ENCODE results near the gene GPSM1.

Gene GPSM1

DNA sequence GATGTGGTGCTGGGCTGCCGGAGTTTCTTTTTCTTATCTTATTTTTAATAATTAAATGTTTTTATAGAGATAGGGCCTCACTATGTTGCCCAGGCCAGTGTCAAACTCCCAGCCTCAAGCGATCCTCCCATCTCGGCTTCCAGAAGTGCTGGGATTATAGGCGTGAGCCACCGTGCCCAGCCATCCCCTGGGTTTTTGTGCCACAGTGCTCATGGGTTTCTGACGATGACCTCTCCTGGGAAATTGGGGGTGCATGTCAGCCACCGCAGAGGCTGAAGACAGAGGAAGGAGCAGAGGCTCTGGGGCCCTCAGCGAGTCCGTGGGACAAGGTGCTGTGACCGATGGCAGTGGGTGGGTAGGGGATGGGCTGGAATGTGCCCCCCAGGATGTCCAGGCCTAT lies 14.4 kb downstream of the GPSM1 start:
- Histone ChIP-seq H3K9ac (ENCODE audit: low read length) (no peak overlapping the region), H3K4me3 (ENCODE audit: low read depth, low read length) (no peak overlapping the region), H3K27ac (ENCODE audit: low read depth, low read length) (no peak overlapping the region), H3K27me3 (ENCODE audit: control insufficient read depth, insufficient read depth, low read length) (no peaks in the 10 kb centered on the region), H3K36me3 (ENCODE audit: control insufficient read depth, insufficient read depth, low read length) (peaks cover 10% of the 10 kb centered on the region; the same call in 1 of the 2 replicates), H3K4me1 (ENCODE audit: control insufficient read depth, insufficient read depth, low read length) (peaks cover 23% of the 10 kb centered on the region), H3K9me3 (ENCODE audit: control insufficient read depth, insufficient read depth, low read depth, low read length) (no peaks in the 10 kb centered on the region)

DNA sequence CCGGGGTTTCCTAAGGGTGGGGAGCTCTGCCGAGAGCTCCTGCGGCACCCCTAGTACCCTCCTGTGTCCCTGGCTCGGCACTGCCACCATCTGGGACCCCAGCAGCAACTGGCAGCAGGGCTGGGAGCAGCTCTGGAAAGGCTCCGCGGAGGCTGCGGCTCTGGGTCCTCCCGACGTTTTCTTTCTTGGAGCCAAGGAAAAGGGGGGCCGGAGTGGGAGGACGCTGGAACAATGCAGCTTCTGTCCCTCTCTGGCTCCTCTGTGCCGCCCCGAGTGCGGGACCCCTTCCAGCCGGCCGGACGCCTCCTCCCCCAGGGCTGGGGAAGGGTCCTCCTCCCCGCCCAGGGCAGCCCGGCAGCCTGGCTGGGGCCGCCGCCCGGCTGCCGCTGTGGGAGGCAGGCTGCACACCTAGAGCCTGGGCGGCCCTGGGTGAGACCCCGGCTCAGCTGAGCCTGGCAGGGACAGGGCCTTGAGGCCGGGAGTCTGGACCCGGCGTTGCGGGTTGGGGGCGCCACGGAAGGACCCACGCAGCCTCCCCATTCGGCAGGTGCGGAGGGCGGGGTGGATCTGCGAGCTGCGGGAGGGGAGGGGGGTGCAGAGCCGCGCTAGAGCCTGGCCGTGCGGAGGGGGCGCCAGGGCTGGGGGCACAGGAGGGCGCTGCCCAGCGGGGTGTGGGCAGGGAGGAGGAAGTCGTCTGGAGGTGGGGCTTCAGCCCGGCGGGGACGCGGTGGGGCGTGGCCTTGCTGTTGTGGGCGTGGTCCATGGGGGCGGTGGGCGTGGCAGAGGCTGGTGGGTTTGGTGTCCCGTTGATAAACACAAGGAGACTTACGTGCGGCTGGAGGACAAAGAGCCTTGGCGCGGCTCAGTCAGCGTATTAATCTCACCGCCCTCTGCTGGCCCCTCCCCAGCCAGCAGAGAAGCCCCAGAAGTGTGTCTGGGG lies 15.1 kb downstream of the GPSM1 start:
- peak overlapping the region; percentile 19 for H3K9ac ChIP-seq (ENCODE audit: low read length)
- no peak overlapping the region for H3K27ac ChIP-seq (ENCODE audit: low read depth, low read length)
- H3K4me1 ChIP-seq (ENCODE audit: control insufficient read depth, insufficient read depth, low read length) = peaks cover 23% of the 10 kb centered on the region
- H3K36me3 ChIP-seq (ENCODE audit: control insufficient read depth, insufficient read depth, low read length) = 0 out of 2 replicates have a peak, but pooled peaks cover 5% of the 10 kb centered on the region
- no peaks in the 10 kb centered on the region for H3K27me3 ChIP-seq (ENCODE audit: control insufficient read depth, insufficient read depth, low read length)
- peak overlapping the region; percentile 51 for H3K4me3 ChIP-seq (ENCODE audit: low read depth, low read length)
- H3K9me3 ChIP-seq (ENCODE audit: control insufficient read depth, insufficient read depth, low read depth, low read length) = no peaks in the 10 kb centered on the region

DNA sequence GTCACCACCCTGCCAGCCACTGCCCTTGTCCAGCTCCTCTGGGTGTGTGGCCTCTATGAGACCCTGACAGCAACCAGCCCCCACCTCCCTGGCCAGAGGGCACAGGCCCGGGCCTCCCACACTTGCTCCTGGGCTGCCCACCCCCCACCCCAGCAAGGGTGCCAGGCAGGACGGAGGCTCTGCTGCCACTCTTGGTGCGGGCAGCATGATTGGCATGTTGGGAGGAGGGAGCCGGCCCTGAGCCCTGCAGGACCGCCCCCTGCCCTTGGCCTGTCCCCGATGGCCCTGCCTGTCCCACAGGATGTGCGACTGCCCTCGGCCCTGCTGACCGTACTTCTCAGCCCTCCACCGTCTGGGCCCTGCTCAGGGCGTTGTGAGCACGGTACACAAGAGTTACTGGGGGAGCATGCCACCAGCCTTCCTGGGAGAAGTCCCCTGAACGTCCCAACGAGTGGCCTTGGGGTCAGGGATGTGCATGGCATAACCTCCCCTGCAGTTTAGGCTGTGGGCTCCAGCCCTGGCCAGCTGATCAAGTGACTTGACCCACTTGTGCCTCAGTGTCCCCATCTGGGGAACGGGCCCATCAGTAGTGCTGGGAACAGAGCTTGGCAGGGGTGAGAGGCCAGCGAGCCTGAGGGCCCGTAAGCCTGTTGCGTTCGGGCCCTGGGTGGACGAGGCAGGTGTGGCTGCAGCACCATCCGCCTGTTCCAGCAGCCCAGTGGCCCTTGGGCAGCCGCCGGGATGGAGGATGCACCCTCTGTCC lies 16.0 kb downstream of the GPSM1 start:
- Histone ChIP-seq H3K27me3 (ENCODE audit: control insufficient read depth, insufficient read depth, low read length) (no peaks in the 10 kb centered on the region), H3K9ac (ENCODE audit: low read length) (peak overlapping the region; percentile 19)

DNA sequence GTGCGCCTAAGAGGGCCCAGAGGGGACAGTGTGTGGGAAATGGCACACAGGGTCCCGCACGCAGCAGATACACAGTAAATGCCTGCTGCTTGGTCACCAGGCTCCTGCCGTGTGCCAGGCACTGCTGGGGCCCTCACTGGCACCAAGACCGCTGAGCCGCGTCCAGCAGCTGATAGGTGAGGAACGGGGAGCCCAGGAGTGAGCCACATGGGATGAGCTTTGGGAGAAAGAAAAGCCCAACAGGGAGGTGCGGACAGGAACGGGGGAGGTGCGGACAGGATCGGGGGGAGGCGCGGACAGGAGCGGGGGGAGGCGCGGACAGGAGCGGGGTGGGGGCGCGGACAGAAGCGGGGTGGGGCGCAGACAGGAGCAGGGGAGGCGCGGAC lies 16.5 kb downstream of the GPSM1 start:
- H3K9me3 ChIP-seq (ENCODE audit: control insufficient read depth, insufficient read depth, low read depth, low read length) = no peaks in the 10 kb centered on the region
- no peak overlapping the region for H3K4me3 ChIP-seq (ENCODE audit: low read depth, low read length)
- no peaks in the 10 kb centered on the region for H3K27me3 ChIP-seq (ENCODE audit: control insufficient read depth, insufficient read depth, low read length)
- no peak overlapping the region for H3K9ac ChIP-seq (ENCODE audit: low read length)
- H3K4me1 ChIP-seq (ENCODE audit: control insufficient read depth, insufficient read depth, low read length) = peaks cover 23% of the 10 kb centered on the region
- no peak overlapping the region for H3K27ac ChIP-seq (ENCODE audit: low read depth, low read length)
- H3K36me3 ChIP-seq (ENCODE audit: control insufficient read depth, insufficient read depth, low read length) = no peaks in the 10 kb centered on the region

More for the DNA sequence above, 16.0 kb downstream of the GPSM1 start:
- Histone ChIP-seq H3K27ac (ENCODE audit: low read depth, low read length) (no peak overlapping the region), H3K4me3 (ENCODE audit: low read depth, low read length) (peak overlapping the region; percentile 51; the same call in 1 of the 2 replicates), H3K4me1 (ENCODE audit: control insufficient read depth, insufficient read depth, low read length) (peaks cover 23% of the 10 kb centered on the region), H3K36me3 (ENCODE audit: control insufficient read depth, insufficient read depth, low read length) (0 out of 2 replicates have a peak, but pooled peaks cover 2% of the 10 kb centered on the region), H3K9me3 (ENCODE audit: control insufficient read depth, insufficient read depth, low read depth, low read length) (no peaks in the 10 kb centered on the region)

DNA sequence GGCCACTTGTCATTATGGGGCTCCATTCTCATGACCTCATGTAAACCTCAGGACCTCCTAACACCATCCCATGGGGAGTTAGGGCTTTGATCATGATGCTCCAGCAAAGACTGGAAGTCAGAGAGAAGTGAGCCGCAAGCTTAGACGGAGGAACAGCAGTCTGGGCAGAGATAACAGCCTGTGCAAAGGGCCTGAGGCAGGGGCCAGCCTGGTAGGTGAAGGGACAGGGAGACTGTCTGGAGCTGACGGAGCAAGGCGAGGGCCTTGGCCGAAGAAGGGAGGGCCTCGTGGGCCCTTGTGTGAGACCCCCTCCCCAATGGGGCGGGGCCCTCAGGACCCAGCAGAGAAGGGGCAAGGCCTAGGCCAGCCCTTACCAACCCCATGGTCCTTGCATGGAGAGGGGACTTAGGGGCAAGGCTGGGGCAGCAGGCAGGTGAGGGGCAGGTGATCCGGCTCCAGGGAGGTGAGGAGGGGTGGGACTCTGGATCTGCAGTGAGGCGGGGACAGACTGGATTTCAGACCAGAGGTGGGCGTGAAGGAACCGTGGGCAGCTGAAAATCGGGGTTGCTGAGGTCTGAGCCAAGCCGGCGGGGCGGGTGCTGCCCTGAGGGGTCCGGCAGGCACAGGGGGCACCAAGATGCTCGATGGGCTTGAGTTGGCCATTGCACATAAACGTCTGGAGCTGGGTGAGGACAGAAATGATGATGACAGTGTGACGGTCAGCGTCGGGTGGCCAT lies 17.4 kb downstream of the GPSM1 start:
- Histone ChIP-seq H3K9me3 (ENCODE audit: control insufficient read depth, insufficient read depth, low read depth, low read length) (no peaks in the 10 kb centered on the region), H3K36me3 (ENCODE audit: control insufficient read depth, insufficient read depth, low read length) (no peaks in the 10 kb centered on the region), H3K4me3 (ENCODE audit: low read depth, low read length) (no peak overlapping the region), H3K27ac (ENCODE audit: low read depth, low read length) (0 out of 2 replicates have a peak overlapping the region, but pooled peaks have one; percentile 42), H3K4me1 (ENCODE audit: control insufficient read depth, insufficient read depth, low read length) (peaks cover 23% of the 10 kb centered on the region), H3K27me3 (ENCODE audit: control insufficient read depth, insufficient read depth, low read length) (no peaks in the 10 kb centered on the region), H3K9ac (ENCODE audit: low read length) (no peak overlapping the region)

DNA sequence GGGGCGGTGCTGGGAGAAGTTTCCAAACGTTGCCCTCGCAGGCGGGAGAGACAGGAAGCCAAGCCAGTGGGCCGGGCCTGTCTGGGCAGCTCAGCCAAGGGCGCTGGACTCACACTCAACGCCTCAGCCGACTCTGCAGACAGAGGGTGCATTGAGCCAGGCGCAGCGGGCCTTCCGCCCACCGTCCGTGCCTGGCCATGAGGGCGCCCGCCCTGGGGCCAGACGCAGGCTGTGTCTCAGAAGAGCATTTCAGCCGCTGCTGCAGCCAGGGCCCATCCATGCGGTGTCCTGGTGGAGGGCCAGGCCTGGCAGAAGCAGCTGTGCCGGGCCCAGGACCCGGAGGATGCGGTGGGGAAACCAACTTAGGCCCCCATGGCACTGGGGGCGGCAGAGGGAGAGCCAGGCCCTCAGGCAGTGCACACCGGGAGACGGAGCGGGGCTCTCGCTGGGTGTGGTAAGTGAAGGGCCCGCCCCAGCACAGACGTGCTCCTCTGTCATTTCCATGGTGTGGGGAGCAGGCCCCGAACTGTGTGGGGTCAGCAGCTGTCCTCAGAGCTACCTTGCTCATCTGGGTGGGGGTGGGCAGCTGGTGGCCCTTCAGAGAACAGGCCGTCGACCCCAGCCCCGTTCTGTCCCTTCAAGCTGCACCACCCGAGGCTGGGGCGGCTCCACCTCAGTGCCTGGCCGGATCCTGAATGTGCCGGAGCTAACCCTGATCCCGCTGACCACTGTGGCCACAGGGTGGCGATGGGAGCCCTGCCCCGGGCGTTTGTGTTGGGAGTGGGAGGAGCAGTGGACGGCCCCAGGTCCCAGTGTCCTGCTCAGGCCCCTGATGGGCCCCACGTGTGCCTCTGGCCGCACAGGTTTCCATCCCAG lies 18.2 kb downstream of the GPSM1 start:
- no peaks in the 10 kb centered on the region for H3K36me3 ChIP-seq (ENCODE audit: control insufficient read depth, insufficient read depth, low read length)
- H3K4me3 ChIP-seq (ENCODE audit: low read depth, low read length) = no peak overlapping the region
- H3K4me1 ChIP-seq (ENCODE audit: control insufficient read depth, insufficient read depth, low read length) = peaks cover 23% of the 10 kb centered on the region
- peak overlapping the region; percentile 42; the same call in 1 of the 2 replicates for H3K27ac ChIP-seq (ENCODE audit: low read depth, low read length)
- no peak overlapping the region for H3K9ac ChIP-seq (ENCODE audit: low read length)
- no peaks in the 10 kb centered on the region for H3K27me3 ChIP-seq (ENCODE audit: control insufficient read depth, insufficient read depth, low read length)
- H3K9me3 ChIP-seq (ENCODE audit: control insufficient read depth, insufficient read depth, low read depth, low read length) = no peaks in the 10 kb centered on the region

DNA sequence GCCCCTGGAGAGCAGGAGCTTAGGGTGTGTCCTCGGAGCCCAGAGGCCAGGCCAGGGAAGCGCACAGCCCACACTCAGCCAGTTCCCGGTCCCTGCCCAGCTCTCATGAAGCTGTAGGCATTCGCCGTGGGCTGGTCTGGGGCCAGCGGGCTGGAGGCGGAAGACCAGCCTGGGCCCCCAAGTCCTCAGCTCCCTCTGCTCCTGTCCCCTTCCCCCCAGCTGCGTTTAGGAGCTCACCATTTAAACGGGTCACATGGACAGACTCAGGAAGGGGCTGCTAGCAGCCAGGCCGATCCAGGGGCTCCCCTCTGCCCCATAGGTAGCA lies 18.8 kb downstream of the GPSM1 start:
- no peak overlapping the region for H3K4me3 ChIP-seq (ENCODE audit: low read depth, low read length)
- H3K4me1 ChIP-seq (ENCODE audit: control insufficient read depth, insufficient read depth, low read length) = peaks cover 23% of the 10 kb centered on the region
- H3K27me3 ChIP-seq (ENCODE audit: control insufficient read depth, insufficient read depth, low read length) = no peaks in the 10 kb centered on the region
- H3K9ac ChIP-seq (ENCODE audit: low read length) = no peak overlapping the region
- no peak overlapping the region for H3K27ac ChIP-seq (ENCODE audit: low read depth, low read length)
- no peaks in the 10 kb centered on the region for H3K36me3 ChIP-seq (ENCODE audit: control insufficient read depth, insufficient read depth, low read length)
- no peaks in the 10 kb centered on the region for H3K9me3 ChIP-seq (ENCODE audit: control insufficient read depth, insufficient read depth, low read depth, low read length)

DNA sequence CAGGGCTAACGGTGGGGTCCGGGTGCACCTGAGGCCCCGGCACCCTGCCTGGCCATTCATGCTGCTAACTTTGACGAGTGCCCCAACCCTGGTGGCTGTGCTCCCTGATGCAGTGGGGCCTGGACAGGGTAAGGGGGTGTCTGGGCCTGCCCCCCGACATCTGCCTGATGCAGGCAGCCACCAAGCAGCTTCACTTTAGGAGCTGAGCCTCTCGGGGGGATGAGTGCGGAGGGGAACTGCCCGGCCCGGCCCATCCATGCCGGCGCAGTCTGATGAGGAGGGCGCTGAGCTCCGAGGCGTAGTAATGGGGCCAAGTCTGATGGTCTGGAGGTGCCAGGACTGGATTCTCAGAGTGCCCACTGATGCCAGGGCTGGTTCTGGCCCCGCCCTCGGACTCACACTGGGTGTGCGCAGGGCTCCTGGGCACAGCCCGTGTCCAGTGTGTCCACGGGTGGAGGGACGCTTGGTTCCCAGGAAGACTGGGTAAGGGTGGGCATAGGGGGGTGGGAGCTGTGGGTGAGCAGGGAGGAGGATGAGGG lies 19.7 kb downstream of the GPSM1 start:
- no peak overlapping the region for H3K9ac ChIP-seq (ENCODE audit: low read length)

DNA sequence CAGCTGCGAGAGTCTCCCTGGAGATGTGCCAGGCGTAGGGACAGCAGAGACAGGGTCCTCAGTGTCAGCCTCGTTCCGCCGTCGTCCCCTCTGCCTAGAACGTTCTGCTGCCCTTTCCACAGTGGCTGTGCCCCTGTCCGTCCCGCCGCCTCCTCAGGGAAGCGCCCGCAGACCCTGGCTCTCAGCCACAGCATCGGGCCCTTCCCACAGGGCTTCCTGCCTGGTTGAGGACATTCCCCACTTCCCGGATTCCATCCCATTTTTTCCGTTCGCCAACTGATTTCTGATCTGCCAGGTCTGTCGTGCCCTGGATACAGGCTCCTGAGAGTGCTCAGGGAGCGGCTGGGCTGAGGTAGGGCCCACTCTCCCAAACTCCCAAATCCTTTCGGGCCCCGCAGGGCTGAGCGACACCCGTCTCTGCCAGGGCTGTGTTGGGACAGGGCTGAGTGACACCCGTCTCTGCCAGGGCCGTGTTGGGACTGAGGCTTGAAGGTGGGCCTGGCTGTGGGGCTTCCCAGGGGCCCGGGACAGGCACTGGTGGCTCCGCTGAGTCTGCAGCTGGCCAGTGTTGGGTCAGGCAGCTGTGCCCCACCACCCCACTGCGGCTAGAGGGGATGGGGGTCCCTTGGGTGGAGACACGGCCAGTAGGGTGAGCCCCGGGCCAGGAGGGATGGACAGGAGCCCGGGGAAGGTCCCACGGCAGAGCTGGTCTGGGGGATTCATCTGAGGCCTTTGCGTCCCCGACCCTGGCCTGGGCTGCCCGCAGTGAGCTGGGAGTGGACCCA lies 20.3 kb downstream of the GPSM1 start:
- Histone ChIP-seq H3K4me3 (ENCODE audit: low read depth, low read length) (no peak overlapping the region), H3K9ac (ENCODE audit: low read length) (no peak overlapping the region), H3K27ac (ENCODE audit: low read depth, low read length) (no peak overlapping the region), H3K27me3 (ENCODE audit: control insufficient read depth, insufficient read depth, low read length) (no peaks in the 10 kb centered on the region), H3K9me3 (ENCODE audit: control insufficient read depth, insufficient read depth, low read depth, low read length) (no peaks in the 10 kb centered on the region), H3K4me1 (ENCODE audit: control insufficient read depth, insufficient read depth, low read length) (peaks cover 23% of the 10 kb centered on the region), H3K36me3 (ENCODE audit: control insufficient read depth, insufficient read depth, low read length) (no peaks in the 10 kb centered on the region)

More for the DNA sequence above, 19.7 kb downstream of the GPSM1 start:
- no peaks in the 10 kb centered on the region for H3K9me3 ChIP-seq (ENCODE audit: control insufficient read depth, insufficient read depth, low read depth, low read length)
- H3K36me3 ChIP-seq (ENCODE audit: control insufficient read depth, insufficient read depth, low read length) = no peaks in the 10 kb centered on the region
- H3K4me1 ChIP-seq (ENCODE audit: control insufficient read depth, insufficient read depth, low read length) = peaks cover 23% of the 10 kb centered on the region
- no peak overlapping the region for H3K4me3 ChIP-seq (ENCODE audit: low read depth, low read length)
- H3K27ac ChIP-seq (ENCODE audit: low read depth, low read length) = no peak overlapping the region
- H3K27me3 ChIP-seq (ENCODE audit: control insufficient read depth, insufficient read depth, low read length) = no peaks in the 10 kb centered on the region

Measured in HUES6 (cell line).